IMR-90 (cell line): Measurements from ENCODE around the gene TRHDE. TPM values are rescaled to one million over a fixed set of nuclear protein-coding genes. Genes with fewer than 3 reads are reported as not detected.
A peak's percentile ranks its signal among the peaks of the same experiment; 100 is the strongest.

Experiments
- ATAC-seq: fragments of 200-7000 bp; cut with Tn5 transposase; 2 replicates; pipeline ENCODE4 v1.9.1; 2020; ENCODE audit warnings: low read depth, mild to moderate bottlenecking, moderate library complexity
- BruUV-seq: library from RNA; stranded (reverse); fragments of 400-500 nt; replicated peaks from 2 replicates; lab custom pipeline; 2021; lab: Mats Ljungman, UMichigan
- CTCF ChIA-PET: fragments of 300-600 bp; formaldehyde crosslinking; extraction: SDS; loops from one replicate; lab custom pipeline; 2021; ENCODE audit warnings: antibody characterized with exemption; lab: Yijun Ruan, JAX
- POLR2A ChIA-PET: fragments of 300-600 bp; sonication (Branson Sonifier 250); formaldehyde crosslinking; loops from one replicate; lab custom pipeline; 2022; ENCODE audit warnings: antibody characterized with exemption; ENCODE audit not compliant: unreplicated experiment; lab: Charles Lee
- DNase-seq: peaks from one replicate; pipeline ENCODE4 v3.0.0; 2013
- H2AFZ ChIP-seq: replicated peaks from 2 replicates; pipeline ENCODE3; 2013; ENCODE audit warnings: low read length, mild to moderate bottlenecking; ENCODE audit not compliant: poor library complexity
- H2AK5ac ChIP-seq: 2 replicates; pipeline ENCODE4 v1.6.1; 2013; ENCODE audit warnings: low read depth, low read length, inconsistent platforms
- H2AK9ac ChIP-seq: replicated peaks from 2 replicates; pipeline ENCODE3; 2013; ENCODE audit warnings: mild to moderate bottlenecking, low read depth, low read length, moderate library complexity; ENCODE audit not compliant: poor library complexity
- H2BK120ac ChIP-seq: 2 replicates; pipeline ENCODE4 v1.6.1; 2013; ENCODE audit warnings: low read depth, low read length, inconsistent platforms
- H2BK15ac ChIP-seq: 3 replicates; pipeline ENCODE4 v1.6.1; 2013; ENCODE audit warnings: low read depth, low read length, inconsistent platforms
- H2BK20ac ChIP-seq: 2 replicates; pipeline ENCODE4 v1.6.1; 2013; ENCODE audit warnings: low read depth, mild to moderate bottlenecking, inconsistent platforms, low read length, moderate library complexity
- H2BK5ac ChIP-seq: 2 replicates; pipeline ENCODE4 v1.6.1; 2013; ENCODE audit warnings: mild to moderate bottlenecking, low read depth, low read length, inconsistent platforms; ENCODE audit not compliant: poor library complexity, severe bottlenecking
- H3K14ac ChIP-seq: replicated peaks from 2 replicates; pipeline ENCODE4 v1.6.1; 2013; ENCODE audit warnings: low read depth, low read length, inconsistent platforms
- H3K18ac ChIP-seq: 2 replicates; pipeline ENCODE4 v1.6.1; 2013; ENCODE audit warnings: low read depth, low read length, control low read depth
- H3K23ac ChIP-seq: 2 replicates; pipeline ENCODE4 v1.6.1; 2013; ENCODE audit warnings: low read depth, low read length, inconsistent platforms
- H3K27ac ChIP-seq: 2 replicates; pipeline ENCODE4 v1.5.1; 2013; ENCODE audit warnings: mild to moderate bottlenecking, control low read depth, low read length; ENCODE audit not compliant: insufficient read depth
- H3K27me3 ChIP-seq: 2 replicates; pipeline ENCODE4 v1.6.1; 2013; ENCODE audit warnings: low read length; ENCODE audit not compliant: control insufficient read depth, insufficient read depth
- H3K36me3 ChIP-seq: 2 replicates; pipeline ENCODE4 v1.6.1; 2013; ENCODE audit warnings: low read length, mixed read lengths; ENCODE audit not compliant: control insufficient read depth, insufficient read depth
- H3K4ac ChIP-seq: 2 replicates; pipeline ENCODE4 v1.6.1; 2013; ENCODE audit warnings: low read depth, low read length, inconsistent platforms
- H3K4me1 ChIP-seq: 2 replicates; pipeline ENCODE4 v1.6.1; 2013; ENCODE audit warnings: low read length, mixed read lengths; ENCODE audit not compliant: control insufficient read depth, insufficient read depth
- H3K4me2 ChIP-seq: 2 replicates; pipeline ENCODE4 v1.6.1; 2013; ENCODE audit warnings: low read depth, mild to moderate bottlenecking, control low read depth, low read length, moderate library complexity
- H3K4me3 ChIP-seq: 2 replicates; pipeline ENCODE4 v1.5.1; 2013; ENCODE audit warnings: low read depth, mild to moderate bottlenecking, control low read depth, low read length, moderate library complexity; ENCODE audit not compliant: insufficient read depth
- H3K56ac ChIP-seq: 2 replicates; pipeline ENCODE4 v1.6.1; 2013; ENCODE audit warnings: low read length, inconsistent platforms; ENCODE audit not compliant: insufficient read depth; ENCODE audit errors: extremely low read depth
- H3K79me1 ChIP-seq, 2 experiments: 2 replicates each; pipeline ENCODE4 v1.6.1; 2013; ENCODE audit warnings: low read length in 2 of 2, inconsistent platforms in 1 of 2, low read depth in 1 of 2
- H3K9ac ChIP-seq: 2 replicates; pipeline ENCODE4 v1.6.1; 2013; ENCODE audit warnings: low read depth, low read length, control low read depth
- H3K9me1 ChIP-seq: 2 replicates; pipeline ENCODE4 v1.6.1; 2013; ENCODE audit warnings: low read length, inconsistent platforms; ENCODE audit not compliant: insufficient read depth
- H3K9me3 ChIP-seq: 2 replicates; pipeline ENCODE4 v1.6.1; 2013; ENCODE audit warnings: low read length; ENCODE audit not compliant: control insufficient read depth, insufficient read depth
- H4K20me1 ChIP-seq: 2 replicates; pipeline ENCODE4 v1.6.1; 2013; ENCODE audit warnings: low read length, inconsistent platforms; ENCODE audit not compliant: insufficient read depth
- H4K5ac ChIP-seq: 2 replicates; pipeline ENCODE4 v1.6.1; 2013; ENCODE audit warnings: mild to moderate bottlenecking, low read depth, low read length, control low read depth
- H4K8ac ChIP-seq, 2 experiments: 2 replicates each; pipeline ENCODE4 v1.6.1; 2013; ENCODE audit warnings: low read depth in 2 of 2, low read length in 2 of 2, control low read depth in 1 of 2, inconsistent platforms in 1 of 2
- H4K91ac ChIP-seq: 2 replicates; pipeline ENCODE4 v1.6.1; 2013; ENCODE audit warnings: low read depth, low read length, inconsistent platforms; ENCODE audit not compliant: insufficient read depth
- CEBPB ChIP-seq: IDR thresholded peaks from 2 replicates; pipeline ENCODE4 v1.6.1; 2012; ENCODE audit warnings: low read depth, low read length, improper control_type of control experiment
- FOS ChIP-seq: fragments of 150-350 bp; IDR thresholded peaks from 2 replicates; pipeline ENCODE4 v1.6.1; 2016; ENCODE audit warnings: low read depth, low read length
- RCOR1 ChIP-seq: IDR thresholded peaks from 2 replicates; pipeline ENCODE4 v1.6.1; 2012; ENCODE audit warnings: mild to moderate bottlenecking, low read length, improper control_type of control experiment; ENCODE audit not compliant: insufficient replicate concordance
- WGBS, 2 experiments: methylation state at CpG; one replicate each; pipeline versions ENCODE4 v1.1.5 to v1.1.7; 2013; ENCODE audit warnings: missing lambda C conversion rate in 2 of 2; ENCODE audit not compliant: insufficient read length in 1 of 2; ENCODE audit errors: extremely low coverage in 2 of 2; 5-methylcytosine and 5-hydroxymethylcytosine counted together
- dilution Hi-C: fragments of 300-500 bp; cut with HindIII; formaldehyde crosslinking; loops from one replicate; pipeline ENCODE4 v1.14.3; 2018; ENCODE audit warnings: low sequenced_read_pairs; ENCODE audit not compliant: unreplicated experiment
- in situ Hi-C: fragments of 300-500 bp; cut with MboI; formaldehyde crosslinking; loops from 3 replicates; pipeline ENCODE4 v1.14.3; 2019; ENCODE audit warnings: low sequenced_read_pairs, inconsistent platforms, mixed read lengths
- intact Hi-C: fragments of 100-400 bp; cut with micrococcal nuclease; formaldehyde crosslinking; loops from 2 replicates; pipeline ENCODE4 v1.10.0; 2022
- polyA plus RNA-seq, 3 experiments: library from polyadenylated mRNA; depleted of rRNA; stranded (reverse); fragments of >200 nt; gene quantifications; 2 replicates each; pipeline ENCODE4 v1.2.3, GENCODE V29; 2012; ENCODE audit warnings: low replicate concordance in 1 of 3
- total RNA-seq: library from RNA; depleted of rRNA; stranded (reverse); fragments of >200 nt; gene quantifications from 2 replicates; pipeline ENCODE4 v1.2.3, GENCODE V29; 2012
- TF ChIP-seq, protein P1 (sequence below): fragments of 150-350 bp; IDR thresholded peaks from 2 replicates; pipeline ENCODE4 v1.6.1; 2016; ENCODE audit warnings: low read depth, mild to moderate bottlenecking, low read length, moderate library complexity, borderline replicate concordance

The TRHDE gene
- total and polyA plus RNA-seq, 2 of the 4 experiments (the other 2 are of a cell fraction) = 33.7 to 65.1 TPM

- Histone ChIP-seq H3K4me3 (no peak overlapping the region), H3K14ac (no peak overlapping the region), H3K4ac (no peak overlapping the region), H3K9ac (no peak overlapping the region), H2BK5ac (no peak overlapping the region), H2BK120ac (no peak overlapping the region), H3K18ac (no peak overlapping the region), H2BK15ac (no peak overlapping the region), H3K79me1 (peaks cover 4% of the 10 kb centered on the region in 2 experiments; a peak in 1 of 4 replicates), H3K9me1 (no peaks in the 10 kb centered on the region), H2AFZ (no peak overlapping the region), H2AK9ac (no peak overlapping the region), H3K36me3 (no peaks in the 10 kb centered on the region), H2BK20ac (no peak overlapping the region), H2AK5ac (no peak overlapping the region), H4K91ac (no peak overlapping the region), H4K8ac (no peak overlapping the region), H3K4me2 (no peak overlapping the region), H4K5ac (no peak overlapping the region), H3K23ac (no peak overlapping the region), H3K27ac (no peak overlapping the region), H4K20me1 (no peaks in the 10 kb centered on the region; the same call in 1 of the 2 replicates), H3K4me1 (peaks cover 5% of the 10 kb centered on the region; the same call in 1 of the 2 replicates), H3K27me3 (no peaks in the 10 kb centered on the region), H3K56ac (no peak overlapping the region), H3K9me3 (no peaks in the 10 kb centered on the region)
- dilution Hi-C loops (no loop called here), intact Hi-C loops (no loop called here), in situ Hi-C loops (no loop called here)
- TF ChIP-seq, protein P1, sequence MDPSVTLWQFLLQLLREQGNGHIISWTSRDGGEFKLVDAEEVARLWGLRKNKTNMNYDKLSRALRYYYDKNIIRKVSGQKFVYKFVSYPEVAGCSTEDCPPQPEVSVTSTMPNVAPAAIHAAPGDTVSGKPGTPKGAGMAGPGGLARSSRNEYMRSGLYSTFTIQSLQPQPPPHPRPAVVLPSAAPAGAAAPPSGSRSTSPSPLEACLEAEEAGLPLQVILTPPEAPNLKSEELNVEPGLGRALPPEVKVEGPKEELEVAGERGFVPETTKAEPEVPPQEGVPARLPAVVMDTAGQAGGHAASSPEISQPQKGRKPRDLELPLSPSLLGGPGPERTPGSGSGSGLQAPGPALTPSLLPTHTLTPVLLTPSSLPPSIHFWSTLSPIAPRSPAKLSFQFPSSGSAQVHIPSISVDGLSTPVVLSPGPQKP = no peak
- no peak for TF ChIP-seq CEBPB
- TF ChIP-seq RCOR1 = no peak
- TF ChIP-seq FOS = no peak
- no CpG with 5 or more reads among the region's 1 CpG for WGBS, 2 experiments
- ChIA-PET POLR2A (no interaction called here), CTCF (no interaction called here)
- no peak for ATAC-seq
- DNase-seq = peak; percentile 73
- no TSS peak for BruUV-seq
These were observed 273.9 kb downstream of the TRHDE start for GRCh38 chr12:72546106-72546505.
